Mucosa of descending colon (tissue), 3 donors: ENCODE data around the gene SIAH3. TPM values are rescaled to one million over a fixed set of nuclear protein-coding genes. Genes with fewer than 3 reads are reported as not detected.
A peak's percentile ranks its signal among the peaks of the same experiment; 100 is the strongest.

Experiments used
- ATAC-seq: fragments of 200-7000 bp; cut with Tn5 transposase; one replicate; pipeline ENCODE4 v1.9.1; 2020; ENCODE audit warnings: mild to moderate bottlenecking, moderate library complexity
- DNase-seq, 3 donors: peaks; one replicate each; pipeline ENCODE4 v3.0.0-alpha.2; 2020
- H3K36me3 ChIP-seq: fragments of 200-600 bp; one replicate; pipeline ENCODE4 v1.8.0; 2021; ENCODE audit warnings: low read depth, mild to moderate bottlenecking
- H3K4me1 ChIP-seq: fragments of 200-600 bp; one replicate; pipeline ENCODE4 v1.8.0; 2021; ENCODE audit warnings: low read depth, mild to moderate bottlenecking
- H3K4me3 ChIP-seq: fragments of 200-600 bp; one replicate; pipeline ENCODE4 v1.8.0; 2021; ENCODE audit warnings: mild to moderate bottlenecking
- H3K9me3 ChIP-seq: fragments of 200-600 bp; one replicate; pipeline ENCODE4 v1.8.0; 2021; ENCODE audit warnings: mild to moderate bottlenecking
- CTCF ChIP-seq: fragments of 200-600 bp; IDR thresholded peaks from one replicate; pipeline ENCODE4 v1.8.0; 2022; ENCODE audit warnings: antibody characterized with exemption, mild to moderate bottlenecking
- intact Hi-C, 2 donors: fragments of 100-400 bp; cut with DNase I in 1 of 2; cut with micrococcal nuclease in 1 of 2; formaldehyde crosslinking; loops; one replicate each; pipeline versions ENCODE4 v1.11.0 to v1.11.1; 2022; cut with DNase I, micrococcal nuclease
- total RNA-seq, 3 donors: library from RNA; stranded (reverse); fragmentation: NEBNext Ultra II Directional in 2 of 3; extraction: Animal tissue kit (Norgen Biotek cat#: 25700) in 2 of 3; gene quantifications; one replicate each; pipeline versions ENCODE4 v1.2.1 to v1.2.4, GENCODE V29; 2021 to 2023
- donor health status: DM: no; HTN: no; CAD: no; lungs with moderate emphysema.
- donor health status: DM: no; HTN: no; CAD: no.
- donor health status: DM: no; HTN: yes; CAD: no.

Gene SIAH3
- total RNA-seq, 3 donors from 2014 or later, result 0.05 to 0.06 (median 0.06) TPM

- Histone ChIP-seq H3K9me3 (no peaks in the 10 kb centered on the region), H3K4me3 (no peak overlapping the region), H3K4me1 (no peaks in the 10 kb centered on the region), H3K36me3 (no peaks in the 10 kb centered on the region)
- DNase-seq (no peak), ATAC-seq (no peak)
- intact Hi-C loops, result no loop called here
- no peak for TF ChIP-seq CTCF
Observed at GRCh38 chr13:45880242-45880641, 28.7 kb upstream of the SIAH3 start.

- peak; percentile 43 for ATAC-seq
- Histone ChIP-seq H3K4me1 (no peaks in the 10 kb centered on the region), H3K9me3 (no peaks in the 10 kb centered on the region), H3K4me3 (no peak overlapping the region), H3K36me3 (no peaks in the 10 kb centered on the region)
- intact Hi-C loops, result no loop called here
- TF ChIP-seq CTCF, result no peak
- peak in 2 of 3 donors; percentile 32 to 34 for DNase-seq
Observed at GRCh38 chr13:45879666-45880065, 28.1 kb upstream of the SIAH3 start.

- Histone ChIP-seq H3K36me3 (no peaks in the 10 kb centered on the region), H3K4me3 (no peak overlapping the region), H3K4me1 (no peaks in the 10 kb centered on the region), H3K9me3 (no peaks in the 10 kb centered on the region)
- intact Hi-C loops, result no loop called here
- ATAC-seq (no peak), DNase-seq (no peak)
- TF ChIP-seq CTCF, result no peak
Observed at GRCh38 chr13:45878966-45879365, 27.4 kb upstream of the SIAH3 start.

GRCh38 chr13:45876781-45877180 is 25.2 kb upstream of the SIAH3 start:
- no peak overlapping the region for H3K4me3 ChIP-seq
- ATAC-seq (no peak), DNase-seq (no peak)
- H3K4me1 ChIP-seq, result no peaks in the 10 kb centered on the region
- no peak for TF ChIP-seq CTCF
- no peaks in the 10 kb centered on the region for H3K9me3 ChIP-seq
- intact Hi-C loops, result no loop called here
- no peaks in the 10 kb centered on the region for H3K36me3 ChIP-seq

GRCh38 chr13:45875951-45876350 is 24.4 kb upstream of the SIAH3 start:
- Histone ChIP-seq H3K4me1 (no peaks in the 10 kb centered on the region), H3K4me3 (no peak overlapping the region), H3K36me3 (no peaks in the 10 kb centered on the region), H3K9me3 (no peaks in the 10 kb centered on the region)
- TF ChIP-seq CTCF, result no peak
- no peak for ATAC-seq
- no peak for DNase-seq
- intact Hi-C loops, result no loop called here
